Skin of body (tissue), 2 donors: Measurements from ENCODE around the gene DNAJC1. TPM values are rescaled to one million over a fixed set of nuclear protein-coding genes. Genes with fewer than 3 reads are reported as not detected.
"Not testable (repeated sequence)": the region's sequence is repeated elsewhere in the genome, so short reads cannot be mapped to it uniquely, and the experiment has no call there.

Source experiments
- DNase-seq: peaks from one replicate; lab custom pipeline; 2025; lab: John Stamatoyannopoulos, UW
- total RNA-seq: library from RNA; depleted of rRNA; stranded (reverse); fragments of >200 nt; gene quantifications from one replicate; pipeline ENCODE4 v1.2.3, GENCODE V29; 2014

Gene DNAJC1
- total RNA-seq, 1 donor from 2014 or later = 28.7 TPM

DNA sequence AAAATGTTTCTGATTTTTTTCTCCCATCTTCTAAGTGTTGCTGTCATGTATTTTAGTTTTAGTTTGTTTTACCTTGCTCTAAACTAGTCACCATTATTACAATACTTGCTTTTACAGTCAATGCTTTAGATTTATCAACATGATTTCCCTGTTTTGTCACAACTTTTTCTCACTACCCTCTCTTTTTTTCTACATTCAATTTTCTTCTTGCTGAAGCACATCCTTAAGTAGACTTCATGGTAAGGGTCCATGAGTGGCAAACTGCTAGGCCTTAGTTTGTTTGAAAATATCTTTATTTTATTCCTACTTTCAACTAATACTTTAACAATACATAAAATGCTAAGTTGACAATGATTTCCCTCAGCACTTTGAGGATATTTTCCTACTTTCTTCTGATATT lies 173.5 kb downstream of the DNAJC1 start:
- DNase-seq = no peak

DNA sequence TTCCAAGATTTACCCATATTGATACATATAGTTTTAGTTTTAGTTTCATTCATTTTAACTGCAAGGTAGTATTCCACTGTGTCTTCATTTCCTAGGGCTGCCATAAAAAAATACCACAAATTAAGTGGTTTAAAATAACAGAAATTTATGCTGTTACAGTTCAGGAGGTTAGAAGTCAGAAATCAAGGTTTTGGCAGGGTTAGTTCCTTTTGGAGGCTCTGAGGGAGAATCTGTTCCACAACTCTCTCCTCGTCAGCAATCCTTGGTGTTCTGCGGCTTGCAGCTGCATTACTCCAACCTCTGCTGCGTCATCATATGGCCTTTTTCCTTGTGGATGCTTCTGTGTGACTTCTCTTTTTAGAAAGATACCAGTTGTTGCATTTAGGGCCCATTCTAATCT lies 176.2 kb downstream of the DNAJC1 start:
- DNase-seq = no peak

DNA sequence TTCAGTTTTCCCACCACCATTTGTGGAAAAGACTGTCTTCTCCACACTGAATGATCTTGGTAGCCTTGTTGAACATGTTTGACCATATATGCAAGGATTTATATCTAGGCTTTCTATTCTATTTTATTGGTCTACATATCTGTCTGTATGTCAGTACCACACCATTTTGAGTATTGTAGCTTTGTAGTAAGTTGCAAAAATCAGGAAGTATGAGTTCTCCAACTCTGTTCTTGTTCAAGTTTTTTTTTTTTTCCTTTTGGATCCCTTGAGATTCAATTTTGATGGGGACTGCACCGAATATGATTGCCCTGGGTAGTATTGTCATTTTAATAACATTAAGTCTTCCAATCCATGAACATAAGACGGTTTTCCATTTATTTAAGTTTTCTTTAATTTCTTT lies 176.8 kb downstream of the DNAJC1 start:
- DNase-seq = no peak

DNA sequence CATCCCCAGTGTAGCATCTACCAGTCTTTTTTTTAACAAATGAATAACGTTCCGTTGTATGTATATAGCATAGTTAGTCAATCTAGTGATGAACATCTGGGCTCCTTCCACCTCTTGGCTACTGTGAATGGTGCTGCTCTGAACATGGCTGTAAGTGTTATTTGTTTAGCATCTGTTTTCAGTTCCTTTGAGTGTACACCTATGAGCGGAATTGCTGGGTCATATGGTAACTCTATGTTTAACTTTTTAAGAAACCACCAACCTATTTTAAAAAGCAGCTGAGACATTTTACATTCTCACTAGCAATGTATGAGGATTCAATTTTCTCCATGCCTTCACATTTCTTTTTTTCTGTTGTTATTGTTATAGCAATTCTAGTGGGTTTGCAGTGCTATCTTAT lies 178.2 kb downstream of the DNAJC1 start:
- DNase-seq = no peak

DNA sequence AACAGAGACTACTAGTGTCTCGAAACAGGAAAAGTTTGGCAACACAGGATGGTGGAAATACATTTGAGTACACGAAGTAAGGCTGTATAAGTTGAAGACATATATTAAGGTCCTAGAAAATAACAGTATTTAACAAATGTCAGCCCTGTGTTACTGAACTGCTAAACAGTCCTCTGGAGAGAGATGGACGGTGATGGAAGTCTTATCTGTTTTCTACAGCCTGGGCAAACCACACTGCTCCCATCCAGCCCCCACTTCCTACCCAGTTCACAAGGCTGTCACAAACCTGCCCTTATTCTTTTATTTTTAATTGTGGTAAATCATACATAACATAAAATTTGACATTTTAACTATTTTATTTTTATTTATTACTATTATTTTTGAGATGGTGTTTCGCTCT lies 179.1 kb downstream of the DNAJC1 start:
- no peak for DNase-seq

DNA sequence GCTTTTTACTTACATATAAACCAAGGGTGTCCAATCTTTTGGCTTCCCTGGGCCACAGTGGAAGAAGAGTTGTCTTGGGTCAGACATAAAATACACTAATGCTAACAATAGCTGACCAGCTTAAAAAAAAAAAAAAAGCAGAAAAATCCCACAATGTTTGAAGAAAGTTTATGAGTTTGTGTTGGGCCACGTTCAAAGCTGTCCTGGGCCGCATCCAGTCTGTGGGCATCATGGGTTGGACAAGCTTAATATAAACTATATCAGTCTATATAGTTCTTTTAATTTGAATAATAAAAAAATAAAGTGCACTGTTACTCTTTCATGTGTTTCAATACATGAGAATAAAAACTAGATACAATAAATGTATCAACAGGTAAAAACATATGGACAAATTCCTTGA lies 179.9 kb downstream of the DNAJC1 start:
- no peak for DNase-seq

DNA sequence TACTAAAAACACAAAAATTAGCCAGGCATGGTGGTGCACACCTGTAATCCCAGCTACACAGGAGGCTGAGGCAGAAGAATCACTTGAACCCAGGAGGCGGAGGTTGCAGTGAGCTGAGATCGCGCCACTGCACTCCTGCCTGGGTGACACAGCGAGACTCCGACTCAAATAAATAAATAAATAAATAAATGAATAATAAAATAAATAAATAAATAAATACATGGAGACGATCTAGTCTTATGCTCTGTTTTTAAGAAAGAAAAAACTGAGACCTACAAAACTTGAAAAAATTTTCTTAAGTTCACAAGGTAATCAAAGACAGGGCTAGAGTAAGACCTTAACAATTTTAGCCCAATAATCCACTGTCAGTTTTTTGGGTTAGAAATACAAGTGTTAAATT lies 181.3 kb downstream of the DNAJC1 start:
- not testable (repeated sequence) for DNase-seq

DNA sequence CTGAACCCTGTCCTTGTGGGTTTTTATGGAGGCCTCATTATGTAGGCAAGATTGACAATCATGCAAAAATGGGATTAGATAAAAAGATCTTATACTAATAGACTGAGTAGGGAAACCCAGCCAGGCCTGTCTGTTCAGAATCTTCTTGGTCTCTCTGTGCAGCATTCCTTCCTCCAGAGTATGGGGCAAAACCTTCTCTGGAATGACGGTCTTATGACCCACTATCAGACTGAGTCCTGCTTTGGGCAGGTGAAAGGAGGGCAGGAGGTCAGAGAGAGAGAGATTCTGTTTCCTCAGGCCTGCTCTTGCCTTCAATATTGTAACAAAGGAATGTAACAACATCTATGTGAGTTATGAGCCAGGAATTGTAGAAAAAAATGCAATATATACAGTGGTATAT lies 182.6 kb downstream of the DNAJC1 start:
- no peak for DNase-seq

DNA sequence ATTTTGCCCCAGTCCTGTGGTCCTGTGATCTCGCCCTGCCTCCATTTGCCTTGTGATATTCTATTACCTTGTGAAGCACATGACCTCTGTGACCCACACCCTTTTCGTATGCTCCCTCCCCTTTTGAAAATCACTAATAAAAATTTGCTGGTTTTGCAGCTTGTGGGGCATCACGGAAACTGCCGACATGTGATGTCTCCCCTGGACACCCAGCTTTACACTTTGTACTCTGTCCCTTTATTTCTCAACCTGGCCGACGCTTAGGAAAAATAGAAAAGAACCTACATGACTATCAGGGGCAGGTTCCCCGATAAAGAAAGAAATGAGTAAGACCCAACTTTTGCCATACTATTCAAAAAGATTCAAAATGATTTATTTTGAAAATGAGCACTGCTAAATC lies 185.1 kb downstream of the DNAJC1 start:
- not testable (repeated sequence) for DNase-seq

DNA sequence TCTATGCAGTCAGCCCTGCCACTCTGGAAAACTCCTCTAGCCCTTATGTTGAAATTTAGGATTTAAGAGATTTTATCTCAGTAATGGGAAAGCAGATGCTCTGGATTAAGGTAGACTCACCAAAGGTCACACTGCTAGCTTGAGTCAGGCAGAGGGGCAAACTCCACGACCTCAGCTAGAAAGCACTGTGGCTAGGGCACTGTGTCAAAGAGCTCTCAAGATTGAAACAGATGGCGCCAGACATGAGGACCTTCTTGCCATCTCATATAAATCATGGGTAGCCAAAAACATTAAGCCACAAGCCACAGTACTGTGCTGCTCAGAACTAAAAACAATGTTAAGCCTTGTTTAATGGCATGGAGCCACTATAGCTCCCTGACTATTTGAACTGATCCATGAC lies 188.7 kb downstream of the DNAJC1 start:
- no peak for DNase-seq

DNA sequence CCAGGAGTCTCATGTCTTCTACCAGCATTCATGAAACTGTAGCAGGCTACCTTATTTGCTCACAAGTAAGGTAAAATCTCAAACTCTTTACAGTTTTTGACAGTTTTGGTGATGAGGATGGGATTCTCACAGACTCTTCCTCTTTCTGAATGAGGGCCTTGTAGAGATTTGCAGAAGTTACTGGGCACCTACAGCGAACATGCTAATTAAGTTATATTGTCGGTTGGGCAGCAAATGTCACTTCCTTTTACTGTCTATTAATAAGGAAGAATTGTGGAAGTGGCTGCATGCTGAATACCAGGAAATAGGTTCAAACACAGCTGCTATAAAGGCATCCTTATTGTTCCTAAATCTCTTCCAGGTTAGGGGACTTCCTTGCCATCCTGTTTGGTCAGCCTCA lies 189.6 kb downstream of the DNAJC1 start:
- DNase-seq = no peak

DNA sequence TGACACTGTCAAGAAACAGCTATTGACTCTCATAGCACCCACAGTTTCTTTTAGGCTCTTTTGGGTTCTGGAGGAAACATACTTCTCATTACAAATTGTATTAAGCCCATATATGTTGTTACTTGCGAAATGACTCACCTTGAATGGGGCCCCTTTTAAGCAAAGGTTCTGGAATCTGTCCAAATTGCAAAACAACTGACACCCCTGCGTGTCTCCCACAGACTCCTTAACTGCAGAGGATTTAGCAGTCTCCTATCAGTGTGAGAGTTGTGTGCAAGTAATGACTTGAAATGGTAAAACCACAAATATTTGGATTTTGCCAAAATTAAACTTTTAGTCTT lies 192.3 kb downstream of the DNAJC1 start:
- no peak for DNase-seq

DNA sequence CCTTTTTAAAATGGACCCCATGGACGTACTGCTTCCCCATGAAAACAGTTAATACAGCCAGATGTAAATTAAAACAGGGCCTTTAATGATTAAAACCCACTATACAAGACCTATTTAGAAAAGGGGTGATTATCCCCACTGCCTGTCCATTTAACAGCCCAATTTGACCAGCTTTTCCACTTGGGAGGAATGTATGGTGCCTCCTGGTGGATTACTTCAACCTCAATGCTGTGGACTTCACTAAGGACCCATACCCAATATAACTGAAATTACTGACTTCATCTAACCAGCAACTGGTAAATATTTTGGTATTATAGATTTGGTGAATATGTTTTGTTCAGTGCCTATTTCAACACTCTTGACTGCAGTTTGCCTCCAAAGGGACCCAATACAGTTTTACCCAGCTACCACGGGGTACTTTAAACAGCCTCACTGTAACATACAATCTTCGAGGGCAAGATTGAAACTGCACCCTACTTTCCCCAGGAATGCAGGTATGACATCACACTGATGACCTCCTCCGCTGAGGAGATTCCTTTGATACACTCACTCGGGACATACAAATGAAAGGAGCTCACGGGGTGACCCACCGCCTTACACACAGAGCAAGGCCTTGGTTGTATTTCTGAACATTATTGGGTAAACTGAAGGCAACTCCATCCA lies 192.8 kb downstream of the DNAJC1 start:
- DNase-seq = no peak

DNA sequence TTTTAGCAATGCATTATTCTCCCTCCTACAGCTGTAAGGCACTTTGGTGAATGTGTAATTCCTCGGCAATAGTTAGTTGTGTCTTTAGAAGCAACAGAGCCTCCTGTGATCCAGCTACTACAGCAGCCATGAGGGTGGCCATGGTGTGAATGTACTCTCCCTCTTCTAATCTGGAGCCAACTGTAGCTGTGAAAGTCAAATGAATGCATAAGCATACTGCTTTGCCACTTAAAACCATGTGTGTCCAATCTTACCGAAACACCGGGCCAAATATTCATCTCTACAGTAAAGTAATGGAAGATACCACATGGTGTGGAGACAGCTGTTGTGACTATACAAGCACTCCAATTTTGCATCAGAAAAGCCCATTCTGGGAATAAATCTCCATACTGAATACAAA lies 195.0 kb downstream of the DNAJC1 start:
- no peak for DNase-seq

DNA sequence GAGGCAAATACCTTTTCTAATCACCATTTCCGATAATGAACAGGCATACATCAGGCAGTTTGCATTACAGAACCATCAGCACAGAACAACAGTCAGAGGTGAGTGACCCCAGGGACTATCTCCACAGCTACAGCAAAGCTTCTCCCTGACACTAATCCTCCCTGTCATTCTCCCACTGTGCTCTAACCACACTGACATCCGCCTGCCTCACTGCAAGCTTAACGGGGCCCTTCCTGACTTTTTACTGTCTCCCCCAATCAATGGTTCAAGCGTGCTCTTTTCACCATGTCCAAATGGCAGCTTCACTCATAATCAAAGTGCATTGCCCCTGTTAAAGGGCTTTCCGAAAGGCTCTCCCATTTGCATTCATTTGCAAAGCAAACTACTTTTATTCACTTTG lies 196.3 kb downstream of the DNAJC1 start:
- no peak for DNase-seq

DNA sequence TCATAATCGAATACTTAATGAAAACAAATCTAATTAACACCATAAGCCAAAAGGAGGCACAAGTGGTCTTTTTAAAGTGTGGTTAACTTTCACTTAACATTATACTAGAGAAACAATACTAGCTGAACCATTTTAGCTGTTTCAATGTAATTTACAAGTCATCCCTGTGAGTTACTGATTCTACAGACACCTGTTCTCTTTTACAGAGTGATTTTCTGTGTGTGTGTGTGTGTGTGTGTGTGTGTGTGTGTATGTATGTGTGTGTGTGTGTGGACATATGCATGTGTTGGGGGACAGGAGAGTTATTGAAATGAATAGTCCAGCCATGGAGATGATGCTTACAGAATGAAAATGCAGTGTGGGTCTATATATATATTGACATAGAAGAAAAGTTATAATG lies 200.2 kb downstream of the DNAJC1 start:
- no peak for DNase-seq

DNA sequence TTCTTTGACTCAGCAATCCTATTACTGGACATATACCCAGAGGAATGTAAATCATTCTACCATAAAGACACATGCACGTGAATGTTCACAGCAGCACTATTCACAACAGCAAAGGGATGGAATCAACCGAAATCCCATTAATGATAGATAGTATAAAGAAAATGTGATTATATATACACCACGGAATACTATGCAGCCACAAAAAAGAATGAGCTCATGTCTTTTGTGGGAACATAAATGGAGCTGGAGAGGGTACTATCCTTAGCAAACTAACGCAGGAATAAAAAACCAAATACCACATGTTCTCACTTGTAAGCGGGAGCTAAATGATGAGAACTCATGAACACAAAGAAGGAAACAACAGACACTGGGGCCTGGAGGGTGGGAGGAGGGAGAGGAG lies 201.9 kb downstream of the DNAJC1 start:
- no peak for DNase-seq

DNA sequence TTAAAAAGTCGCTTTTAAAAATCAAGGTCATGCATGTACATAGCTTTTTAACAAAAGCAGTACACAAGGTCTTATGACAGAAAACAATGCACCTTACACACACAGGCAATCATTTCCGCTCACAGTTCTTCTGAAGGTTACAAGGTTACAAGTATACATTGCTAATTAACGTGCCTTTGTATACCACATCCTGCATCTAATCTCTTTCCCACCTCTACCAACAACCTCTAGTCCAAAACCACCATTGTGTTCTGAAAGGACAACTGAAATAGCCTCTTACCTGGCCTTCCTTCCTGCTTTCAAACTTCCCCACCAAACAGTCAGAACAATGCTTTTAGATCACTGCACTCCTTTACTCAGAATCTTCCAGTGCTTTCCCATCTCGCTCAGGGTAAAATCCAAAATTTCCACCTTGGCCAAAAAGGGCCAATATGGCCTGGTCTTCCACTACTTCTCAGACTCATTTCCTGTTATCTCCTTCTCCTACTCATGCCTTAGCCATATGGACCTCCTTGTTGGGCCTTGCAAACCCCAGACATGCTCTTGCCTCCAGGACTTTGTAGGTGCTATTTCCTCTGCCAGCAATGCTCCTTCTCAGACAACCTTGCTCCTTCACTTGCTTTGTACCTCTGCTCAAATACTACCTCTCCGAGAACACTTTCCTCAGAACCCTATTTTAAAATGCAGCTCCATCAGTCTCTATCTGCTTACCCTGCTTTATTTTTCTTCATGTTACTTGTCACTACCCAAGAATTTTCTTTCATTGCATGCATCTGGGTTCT lies 205.4 kb downstream of the DNAJC1 start:
- DNase-seq = no peak

DNA sequence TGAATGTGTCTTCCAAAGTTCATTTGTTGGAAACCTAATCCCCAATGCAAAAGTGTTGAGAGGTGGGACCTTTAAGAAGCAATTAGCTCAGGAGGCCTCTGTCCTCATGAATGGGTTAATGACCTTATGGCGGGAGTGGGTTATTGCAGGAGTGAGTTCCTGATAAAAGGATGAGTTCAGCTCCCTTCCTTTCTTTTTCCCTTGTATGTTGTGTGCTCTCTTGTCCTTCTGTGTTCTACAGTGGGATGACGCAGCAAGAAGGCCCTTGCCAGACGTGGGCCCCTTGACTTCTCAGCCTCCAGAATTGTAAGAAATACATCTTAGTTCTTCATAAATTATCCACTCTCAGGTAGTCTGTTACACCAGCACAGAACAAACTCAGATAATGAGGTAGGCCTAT lies 206.0 kb downstream of the DNAJC1 start:
- DNase-seq = no peak

DNA sequence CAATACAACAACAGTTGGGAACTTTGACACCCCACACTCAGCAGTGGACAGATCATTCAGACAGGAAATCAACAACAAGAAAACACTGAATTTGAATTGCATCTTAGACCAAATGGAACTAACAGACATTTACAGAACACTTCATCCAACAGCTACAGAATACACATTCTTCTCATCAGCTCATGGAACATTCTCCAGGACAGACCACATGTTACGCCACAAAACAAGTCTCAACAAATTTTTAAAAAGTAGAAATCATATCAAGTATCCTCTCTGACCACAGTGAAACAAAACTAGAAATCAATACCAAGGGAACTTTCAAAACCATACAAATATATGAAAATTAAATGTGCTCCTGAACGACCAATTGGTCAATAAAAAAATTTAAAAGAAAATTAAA lies 212.3 kb downstream of the DNAJC1 start:
- no peak for DNase-seq

DNA sequence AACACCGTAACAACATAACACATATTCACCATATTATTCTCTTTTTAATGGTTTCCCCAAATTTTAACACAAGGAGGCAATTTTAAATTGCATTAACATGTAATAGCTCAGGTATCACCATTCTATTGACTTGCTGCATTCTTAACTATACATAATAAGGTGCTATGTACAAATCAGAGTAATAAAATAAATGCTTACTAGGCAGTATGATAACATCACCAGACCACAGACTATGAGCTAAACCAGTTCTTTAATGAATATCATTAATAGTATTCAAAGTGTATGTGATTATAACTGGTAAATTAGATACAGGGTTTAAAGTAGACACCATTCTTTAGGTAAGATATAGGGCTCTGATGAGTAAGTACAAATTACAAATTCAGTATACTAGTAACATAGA lies 226.6 kb downstream of the DNAJC1 start:
- DNase-seq = no peak

DNA sequence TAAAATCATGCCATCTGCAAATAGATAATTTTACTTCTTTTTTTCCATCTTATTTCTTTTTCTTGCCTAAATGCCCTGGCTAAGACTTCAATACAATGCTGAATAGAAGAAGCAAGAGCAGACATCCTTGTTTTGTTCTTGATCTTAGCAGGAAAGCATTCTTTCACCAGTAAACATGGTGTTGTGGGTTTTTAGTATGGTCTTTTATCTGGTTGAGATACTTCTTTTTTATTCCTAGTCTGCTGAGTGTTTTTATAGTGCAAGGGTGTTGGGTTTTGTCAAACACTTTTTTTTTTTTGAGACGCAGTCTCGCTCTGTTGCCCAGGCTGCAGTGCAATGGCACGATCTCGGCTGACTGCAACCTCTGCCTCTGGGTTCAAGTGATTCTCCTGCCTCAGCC lies 232.3 kb downstream of the DNAJC1 start:
- DNase-seq = no peak

DNA sequence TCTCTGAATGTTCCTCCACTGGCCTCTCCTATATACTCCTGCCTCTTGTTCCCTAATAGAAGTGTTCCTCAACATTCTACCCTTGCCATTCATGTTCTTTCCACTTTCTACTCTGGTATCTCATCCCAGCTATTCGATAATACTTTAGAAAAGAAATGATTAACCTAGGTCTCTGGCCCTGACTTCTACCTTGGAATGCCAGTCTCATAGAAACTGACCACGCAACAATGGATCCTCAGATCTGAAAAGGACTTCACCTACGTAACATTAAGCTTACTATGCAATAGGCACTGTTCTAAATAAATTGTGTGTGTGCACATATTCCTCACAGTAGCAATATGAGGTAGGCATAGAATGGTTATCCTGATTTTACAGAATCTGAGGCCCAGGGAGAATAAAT lies 234.5 kb downstream of the DNAJC1 start:
- no peak for DNase-seq
